Measurements from ENCODE around the gene NFIA.
A peak's percentile ranks its signal among the peaks of the same experiment; 100 is the strongest.
"Not testable (repeated sequence)": the region's sequence is repeated elsewhere in the genome, so short reads cannot be mapped to it uniquely, and the experiment has no call there.

The NFIA gene

GRCh38 chr1:61447106-61447967, 365.0 kb downstream of the NFIA start:
- no peak for DNase-seq

GRCh38 chr1:61447968-61448430, 365.6 kb downstream of the NFIA start:
- no peak for DNase-seq

GRCh38 chr1:61448914-61449313, 366.6 kb downstream of the NFIA start:
- no peak for DNase-seq

- DNase-seq: no peak
Observed at GRCh38 chr1:61449410-61449809, 367.0 kb downstream of the NFIA start.

- DNase-seq: no peak
Observed at GRCh38 chr1:61450454-61450853, 368.1 kb downstream of the NFIA start.

GRCh38 chr1:61450872-61451571, 368.7 kb downstream of the NFIA start:
- no peak for DNase-seq

- DNase-seq: no peak
Observed at GRCh38 chr1:61451572-61451968, 369.2 kb downstream of the NFIA start.

GRCh38 chr1:61452176-61453035, 370.0 kb downstream of the NFIA start:
- DNase-seq: no peak

- DNase-seq: peak; percentile 71 to 72
Observed at GRCh38 chr1:61453111-61453961, 371.0 kb downstream of the NFIA start.

- no peak for DNase-seq
Observed at GRCh38 chr1:61455400-61455799, 373.0 kb downstream of the NFIA start.

- DNase-seq: no peak
Observed at GRCh38 chr1:61457526-61458040, 375.2 kb downstream of the NFIA start.

GRCh38 chr1:61459345-61459744, 377.0 kb downstream of the NFIA start:
- no peak for DNase-seq

- DNase-seq: no peak
Observed at GRCh38 chr1:61460191-61460590, 377.8 kb downstream of the NFIA start.

GRCh38 chr1:61461406-61462384, 379.3 kb downstream of the NFIA start:
- no peak for DNase-seq

GRCh38 chr1:61462628-61463027, 380.3 kb downstream of the NFIA start:
- no peak for DNase-seq

- no peak for DNase-seq
Observed at GRCh38 chr1:61463220-61463619, 380.9 kb downstream of the NFIA start.

GRCh38 chr1:61467836-61468235, 385.5 kb downstream of the NFIA start:
- not testable (repeated sequence) for DNase-seq

GRCh38 chr1:61469365-61469764, 387.0 kb downstream of the NFIA start:
- no peak for DNase-seq

GRCh38 chr1:61472876-61473275, 390.5 kb downstream of the NFIA start:
- DNase-seq: no peak

- DNase-seq: no peak
Observed at GRCh38 chr1:61474269-61474817, 392.0 kb downstream of the NFIA start.

Data from stimulated activated CD4-positive, alpha-beta T cell treated with anti-CD3 and anti-CD28 coated beads, Interleukin-2, amount 100 ng/mL, for 24 hours (primary cell).